Stimulated activated CD4-positive, alpha-beta T cell treated with anti-CD3 and anti-CD28 coated beads, Interleukin-15, amount 100 ng/mL, for 1 hour (primary cell): ENCODE measurements around the gene AKT2.
"Not testable (repeated sequence)": the region's sequence is repeated elsewhere in the genome, so short reads cannot be mapped to it uniquely, and the experiment has no call there.

ENCODE experiments used
- DNase-seq, 2 donors: peaks; one replicate each; pipeline ENCODE4 v3.0.0-alpha.2; 2020; ENCODE audit warnings: low read depth in 1 of 2, low spot score in 1 of 2

Gene AKT2

DNA sequence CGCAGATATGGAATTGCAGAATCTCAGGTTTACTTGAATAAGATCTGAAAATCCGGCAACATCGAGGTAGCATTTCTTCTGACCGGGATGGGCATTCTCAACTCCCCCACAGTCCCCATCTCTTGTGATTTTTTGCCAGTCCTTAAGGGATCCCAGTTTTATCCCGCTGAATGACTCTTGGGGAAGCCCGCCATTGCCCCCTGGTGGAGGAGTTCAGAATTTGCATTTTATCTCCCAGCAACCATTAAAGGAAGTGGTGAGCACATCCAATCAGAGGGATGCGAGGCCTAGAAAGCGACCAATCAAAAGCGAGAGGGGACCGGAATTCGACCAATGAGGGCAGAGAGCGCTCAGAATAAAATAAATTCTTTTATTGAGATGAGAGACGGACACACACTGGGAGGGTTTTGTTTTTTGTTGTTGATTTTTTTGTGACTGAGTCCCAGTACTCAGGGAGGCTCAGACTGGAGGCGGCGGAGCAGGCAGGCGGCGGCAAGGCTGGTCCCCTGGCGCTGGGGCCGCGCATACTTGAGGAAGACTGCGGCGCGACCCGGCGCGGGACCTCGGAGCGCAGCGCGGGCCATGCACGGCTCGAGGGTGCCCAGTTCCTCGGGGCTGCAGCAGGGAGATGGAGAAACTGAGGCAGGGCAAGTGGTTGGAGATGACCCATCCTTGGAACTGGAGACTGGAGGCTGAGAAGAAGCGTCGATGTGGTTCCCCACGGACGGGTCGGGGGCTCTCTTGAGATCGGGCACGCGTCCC is 63.1 kb downstream of the AKT2 start:
- peak; percentile 49 for DNase-seq

DNA sequence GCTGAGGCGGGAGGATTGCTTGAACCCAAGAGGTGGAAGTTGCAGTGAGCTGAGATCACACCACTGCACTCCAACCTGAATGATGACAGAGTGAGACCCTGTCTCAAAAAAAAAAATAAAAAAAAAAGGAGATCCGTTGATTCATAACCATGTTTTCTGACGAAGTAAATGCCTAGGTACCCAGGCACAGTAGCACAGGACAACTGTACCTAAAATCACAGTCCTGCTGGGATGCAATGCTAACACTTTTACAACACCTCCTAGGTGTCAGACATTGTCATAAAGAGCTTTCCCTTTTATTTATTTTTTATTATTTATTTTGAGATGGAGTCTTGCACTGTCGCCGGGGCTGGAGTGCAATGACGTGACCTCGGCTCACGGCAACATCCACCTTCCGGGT is 64.5 kb downstream of the AKT2 start:
- DNase-seq: no peak

DNA sequence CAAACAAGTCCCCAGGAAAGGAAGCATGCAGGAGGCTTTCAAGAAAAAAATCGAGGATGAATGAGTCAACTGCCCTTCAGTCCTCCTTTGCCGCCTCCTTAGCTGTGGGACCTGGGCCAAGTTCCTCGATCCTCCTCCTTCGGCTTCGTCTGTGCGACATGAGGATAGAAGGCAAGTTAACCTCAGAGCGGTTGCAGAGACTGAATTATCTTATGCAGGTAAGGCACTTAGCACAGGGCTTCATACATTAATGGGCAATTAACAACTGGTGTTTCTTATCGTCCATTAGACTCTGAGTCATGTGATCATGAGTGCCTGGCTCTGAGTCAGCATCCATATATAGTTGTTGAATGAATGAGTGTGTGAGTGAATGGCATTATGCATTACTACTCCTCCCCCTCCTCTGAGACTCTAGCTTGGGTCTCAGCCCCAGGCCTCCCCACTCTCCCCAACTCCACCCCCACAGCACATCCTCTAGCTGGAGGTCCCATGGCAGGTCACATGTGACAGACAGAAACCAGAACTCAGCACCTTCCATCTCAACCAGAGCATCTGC is 65.3 kb downstream of the AKT2 start:
- DNase-seq: no peak

DNA sequence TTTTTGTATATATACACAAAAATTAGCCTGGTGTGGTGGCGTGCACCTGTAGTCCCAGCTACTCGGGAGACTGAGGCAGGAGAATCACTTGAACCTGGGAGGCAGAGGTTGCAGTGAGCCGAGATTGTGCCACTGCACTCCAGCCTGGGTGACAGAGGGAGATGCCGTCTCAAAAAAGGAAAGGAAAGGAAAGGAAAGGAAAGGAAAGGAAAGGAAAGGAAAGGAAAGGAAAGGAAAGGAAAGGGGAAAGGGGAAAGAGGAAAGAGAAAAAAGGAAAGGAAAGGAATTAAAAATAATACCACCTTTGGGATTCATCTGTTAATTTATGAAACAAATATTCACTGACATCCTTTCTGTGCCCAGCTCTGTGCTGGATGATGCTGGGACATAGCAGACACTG is 66.1 kb downstream of the AKT2 start:
- DNase-seq: not testable (repeated sequence)

DNA sequence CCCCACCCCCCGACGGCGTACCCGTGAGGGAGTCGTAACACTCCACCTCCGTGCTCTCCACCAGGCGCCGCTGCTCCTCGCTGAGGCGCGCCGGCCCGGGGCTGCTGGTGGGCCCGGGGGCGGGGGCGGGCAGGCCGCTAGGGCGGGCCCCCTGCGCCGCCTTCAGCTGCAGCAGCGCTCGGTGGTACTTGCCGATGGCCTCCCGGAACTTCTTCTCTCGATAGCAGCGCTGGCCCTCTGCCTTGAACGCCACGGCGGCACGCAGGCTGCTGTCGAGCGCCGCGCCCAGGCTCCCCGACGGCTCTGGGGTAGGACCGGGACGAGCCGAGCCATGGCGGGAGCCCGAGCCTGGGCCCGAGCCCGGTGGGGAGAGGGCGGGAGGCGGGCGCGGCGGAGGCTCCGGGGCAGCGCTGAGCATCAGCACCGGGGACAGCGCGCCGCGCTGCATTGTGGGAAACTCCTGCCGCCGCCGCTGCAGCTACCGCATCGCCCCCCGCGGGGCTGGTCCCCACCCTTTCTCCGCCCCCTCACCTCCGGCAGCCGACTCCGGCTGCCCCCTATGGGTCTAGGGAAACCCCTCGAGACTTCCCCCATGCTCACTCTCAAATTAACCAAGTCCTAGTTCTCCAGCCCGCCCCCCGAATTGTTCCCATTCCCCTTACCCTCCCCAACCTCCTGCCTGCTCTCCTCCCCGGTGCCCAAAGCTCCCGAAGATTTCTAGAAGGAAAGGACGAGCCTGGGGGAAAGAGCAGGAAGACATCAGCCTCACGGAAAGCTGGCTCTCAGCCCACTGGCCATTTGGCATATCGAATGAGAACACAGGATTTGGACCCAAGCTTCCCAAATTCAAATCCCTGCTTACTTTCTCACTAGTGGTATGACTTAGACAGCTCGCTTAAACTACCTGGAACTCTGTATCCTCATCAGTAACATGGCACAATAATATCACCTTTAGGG is 66.9 kb downstream of the AKT2 start, which contains the start of gene TTC9B:
TTC9B (minus strand) TSS at position 451 of the 957 bp plus-strand sequence; CDS start at position 448, 3 bp downstream.
- peak in 1 of 2 donors; percentile 35 for DNase-seq

DNA sequence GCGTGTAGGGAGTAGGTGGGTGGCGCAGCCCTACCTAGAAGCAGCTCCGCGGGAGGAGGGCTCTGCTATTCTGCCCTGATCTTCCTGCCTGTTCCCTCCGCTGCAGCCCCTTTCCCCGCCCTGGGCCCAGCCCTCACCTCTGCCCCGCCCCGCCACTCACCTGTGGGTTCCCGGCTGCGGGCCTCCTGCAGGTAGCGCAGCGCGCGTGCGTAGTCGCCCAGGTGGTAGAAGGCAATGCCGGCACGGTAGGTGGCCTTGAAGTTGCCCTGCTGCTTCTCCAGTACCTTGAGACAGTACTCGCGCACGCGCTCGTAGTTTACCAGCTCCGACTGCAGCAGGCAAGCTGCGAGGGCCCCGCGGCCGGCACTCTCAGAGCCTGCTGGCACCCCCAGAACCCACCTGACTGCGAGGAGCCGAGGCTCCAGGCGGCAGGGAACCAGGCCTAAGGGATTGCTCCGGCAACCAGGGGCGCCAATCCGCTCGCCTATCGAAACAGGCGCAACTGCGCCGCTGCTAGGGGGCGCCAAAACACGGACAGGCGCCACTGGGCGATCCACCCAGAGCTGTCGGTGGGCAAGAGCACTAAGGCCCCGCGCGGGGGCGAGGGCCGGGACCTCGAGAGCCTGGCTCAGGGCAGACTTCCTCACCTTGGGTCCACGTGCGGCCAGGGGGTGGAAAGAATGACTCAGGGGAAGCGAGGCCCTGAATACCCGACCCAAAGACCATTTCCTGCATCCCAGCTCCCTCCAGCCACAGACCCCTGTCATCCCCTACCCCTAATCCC is 67.9 kb downstream of the AKT2 start:
- DNase-seq: no peak

DNA sequence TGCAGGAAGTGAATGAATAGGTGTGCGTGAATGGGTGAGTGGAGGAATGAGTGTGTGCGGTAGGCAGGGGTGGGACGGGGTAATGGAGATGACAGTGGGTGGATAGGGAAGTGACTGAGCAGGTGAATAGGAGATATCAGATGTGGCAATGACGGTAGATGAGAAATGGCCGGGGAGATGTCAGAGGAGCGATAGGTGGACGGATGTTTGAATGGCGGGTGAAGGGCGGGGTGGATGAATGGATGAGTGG is 68.4 kb downstream of the AKT2 start:
- DNase-seq: no peak

DNA sequence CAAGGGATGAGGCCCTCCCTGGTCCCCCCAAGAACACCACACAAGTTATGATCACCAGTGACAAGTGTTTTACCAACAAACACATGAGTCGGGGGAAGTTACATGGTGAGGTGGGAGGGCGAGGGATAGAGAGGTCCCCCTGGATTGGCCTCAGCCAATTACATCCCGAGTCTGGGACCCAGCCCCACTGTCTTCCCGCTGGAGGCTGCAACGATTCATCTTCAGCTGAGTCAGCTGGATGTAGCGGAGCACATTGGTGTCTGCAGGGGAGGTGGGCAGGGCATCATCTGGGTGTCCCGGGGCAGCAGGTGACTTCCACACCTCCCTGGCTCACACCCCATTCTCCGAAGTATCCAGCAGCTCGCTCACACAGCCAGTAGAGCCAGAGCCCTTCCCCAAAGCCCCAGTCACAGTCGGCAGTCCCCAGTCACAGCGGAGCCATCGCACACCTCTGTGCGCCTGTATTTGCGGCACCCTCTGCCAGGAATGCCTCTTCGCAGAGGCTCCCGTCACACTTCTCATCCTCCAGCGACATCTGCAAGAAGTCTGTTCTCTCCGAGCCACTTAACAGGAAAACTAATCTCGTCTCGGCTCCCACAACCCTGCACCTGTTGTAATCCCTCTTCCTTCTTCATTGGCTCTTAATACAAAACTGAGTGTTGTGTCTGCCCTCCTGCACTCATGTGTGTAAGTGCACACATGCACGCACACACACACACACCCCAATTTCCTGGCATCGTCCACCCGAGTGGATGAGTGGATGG is 69.0 kb downstream of the AKT2 start:
- DNase-seq: no peak

DNA sequence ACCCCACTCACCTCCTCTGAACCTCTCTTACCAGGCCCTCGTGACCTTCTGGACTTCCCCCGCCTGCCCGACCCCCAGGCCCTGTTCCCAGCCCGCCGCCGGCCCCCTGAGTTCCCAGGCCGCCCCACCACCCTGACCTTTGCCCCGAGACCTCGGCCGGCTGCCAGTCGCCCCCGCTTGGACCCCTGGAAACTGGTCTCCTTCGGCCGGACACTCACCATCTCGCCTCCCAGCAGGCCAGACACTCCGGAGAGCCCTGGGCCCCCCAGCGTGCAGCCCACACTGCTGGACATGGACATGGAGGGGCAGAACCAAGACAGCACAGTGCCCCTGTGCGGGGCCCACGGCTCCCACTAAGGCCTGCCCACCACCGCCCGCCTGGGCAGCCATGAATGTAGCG is 70.2 kb downstream of the AKT2 start:
- no peak for DNase-seq

DNA sequence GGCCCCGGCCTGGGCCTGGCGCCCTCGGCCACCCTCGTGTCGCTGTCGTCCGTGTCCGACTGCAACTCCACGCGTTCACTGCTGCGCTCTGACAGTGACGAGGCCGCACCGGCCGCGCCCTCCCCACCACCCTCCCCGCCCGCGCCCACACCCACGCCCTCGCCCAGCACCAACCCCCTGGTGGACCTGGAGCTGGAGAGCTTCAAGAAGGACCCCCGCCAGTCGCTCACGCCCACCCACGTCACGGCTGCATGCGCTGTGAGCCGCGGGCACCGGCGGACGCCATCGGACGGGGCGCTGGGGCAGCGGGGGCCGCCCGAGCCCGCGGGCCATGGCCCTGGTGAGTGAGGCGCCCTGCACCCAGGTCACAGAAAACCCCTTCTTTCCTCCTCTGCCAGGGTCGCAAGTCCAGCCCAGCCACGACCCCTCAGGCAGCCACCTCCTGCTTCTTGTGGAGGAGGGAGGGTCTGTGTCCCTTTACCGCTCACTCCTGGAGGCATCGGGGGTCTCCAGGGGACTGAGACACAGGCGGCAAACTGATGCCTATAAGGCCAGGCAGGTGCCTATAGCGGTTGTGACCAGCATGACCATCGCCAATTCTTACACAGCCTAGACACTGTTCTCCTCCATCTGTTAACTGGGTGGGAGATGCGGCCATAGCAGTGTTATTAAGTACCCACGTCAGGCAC is 71.1 kb downstream of the AKT2 start:
- no peak for DNase-seq

DNA sequence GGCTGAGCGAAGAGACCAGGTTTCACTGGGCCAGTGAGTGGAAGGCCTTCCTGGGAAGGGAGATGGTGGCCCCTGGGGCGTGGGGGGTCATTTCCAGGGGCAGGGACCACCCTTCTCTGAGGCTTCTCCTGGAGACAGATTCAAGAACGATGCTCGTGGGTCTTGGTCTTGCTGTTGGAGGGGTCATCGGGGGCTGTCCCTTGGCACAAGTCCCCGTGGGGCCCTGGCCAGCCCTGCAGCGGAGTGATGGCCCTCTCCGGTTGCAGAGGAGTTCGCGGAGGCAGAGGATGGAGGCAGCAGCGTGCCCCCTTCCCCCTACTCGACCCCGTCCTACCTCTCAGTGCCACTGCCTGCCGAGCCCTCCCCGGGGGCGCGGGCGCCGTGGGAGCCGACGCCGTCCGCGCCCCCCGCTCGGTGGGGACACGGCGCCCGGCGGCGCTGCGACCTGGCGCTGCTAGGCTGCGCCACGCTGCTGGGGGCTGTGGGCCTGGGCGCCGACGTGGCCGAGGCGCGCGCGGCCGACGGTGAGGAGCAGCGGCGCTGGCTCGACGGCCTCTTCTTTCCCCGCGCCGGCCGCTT is 71.8 kb downstream of the AKT2 start:
- no peak for DNase-seq

DNA sequence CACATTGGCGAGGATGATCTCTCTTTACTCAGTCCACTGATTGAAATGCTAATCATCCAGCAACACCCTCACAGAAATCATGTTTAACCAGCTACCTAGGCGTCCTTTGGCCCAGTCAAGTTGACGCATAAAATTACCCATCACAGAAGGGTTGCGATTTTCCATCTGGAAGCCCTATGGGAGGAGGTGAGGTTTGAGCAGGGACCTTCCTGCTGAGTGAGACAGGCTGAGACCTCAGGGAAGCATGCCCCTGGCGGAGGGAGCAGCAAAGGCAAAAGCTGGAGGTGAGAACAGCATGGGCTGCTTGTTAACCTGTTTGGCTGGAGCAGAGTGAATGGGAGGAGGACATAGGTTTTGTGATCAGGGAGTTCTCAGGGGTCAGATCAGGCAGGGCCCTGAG is 74.3 kb downstream of the AKT2 start:
- no peak for DNase-seq

DNA sequence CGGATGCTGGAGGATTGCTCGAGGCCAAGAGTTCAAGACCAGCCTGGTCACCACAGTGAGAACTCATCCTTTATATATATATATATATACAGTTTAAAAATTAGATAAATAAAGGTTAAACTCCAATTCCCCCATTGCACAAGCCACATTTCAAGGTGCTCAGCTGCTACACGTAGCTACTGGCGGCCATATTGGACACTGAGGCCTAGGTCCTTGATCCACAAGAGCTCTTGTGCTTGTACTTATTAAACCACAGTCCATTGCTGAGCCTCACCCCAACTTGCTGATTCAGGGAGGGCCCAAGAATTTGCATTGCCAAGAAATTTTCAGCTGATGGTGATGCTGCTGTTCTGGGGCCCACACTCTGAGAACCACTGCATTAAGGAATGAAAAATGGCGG is 76.5 kb downstream of the AKT2 start:
- DNase-seq: no peak

DNA sequence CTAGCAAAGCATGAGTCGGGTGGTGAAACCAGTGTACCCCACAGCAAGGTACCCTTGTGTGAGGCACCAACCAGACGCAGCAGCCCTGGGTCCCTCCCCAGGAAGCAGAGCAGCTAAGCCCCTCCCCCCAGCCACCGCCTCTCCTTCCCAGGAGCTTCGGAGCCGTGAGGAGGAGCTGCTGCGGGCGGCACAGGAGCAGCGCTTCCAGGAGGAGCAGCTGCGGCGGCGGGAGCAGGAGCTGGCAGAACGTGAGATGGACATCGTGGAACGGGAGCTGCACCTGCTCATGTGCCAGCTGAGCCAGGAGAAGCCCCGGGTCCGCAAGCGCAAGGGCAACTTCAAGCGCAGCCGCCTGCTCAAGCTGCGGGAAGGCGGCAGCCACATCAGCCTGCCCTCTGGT is 79.4 kb downstream of the AKT2 start:
- no peak for DNase-seq

DNA sequence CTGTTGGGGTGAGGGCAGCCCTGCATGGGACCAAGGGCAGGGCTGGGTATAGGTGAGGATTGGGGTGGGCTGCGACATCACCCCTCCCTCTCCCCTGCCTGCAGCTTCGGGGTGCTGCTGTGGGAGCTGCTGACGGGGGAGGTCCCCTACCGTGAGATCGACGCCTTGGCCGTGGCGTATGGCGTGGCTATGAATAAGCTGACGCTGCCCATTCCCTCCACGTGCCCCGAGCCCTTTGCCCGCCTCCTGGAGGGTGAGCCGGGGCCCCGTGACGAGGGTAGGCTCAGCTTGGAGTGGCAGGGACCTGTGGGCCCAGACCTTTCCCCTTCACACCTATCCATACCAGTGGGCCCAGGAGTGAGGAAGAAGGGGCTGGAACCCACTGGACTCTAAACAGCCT is 80.8 kb downstream of the AKT2 start:
- DNase-seq: no peak

DNA sequence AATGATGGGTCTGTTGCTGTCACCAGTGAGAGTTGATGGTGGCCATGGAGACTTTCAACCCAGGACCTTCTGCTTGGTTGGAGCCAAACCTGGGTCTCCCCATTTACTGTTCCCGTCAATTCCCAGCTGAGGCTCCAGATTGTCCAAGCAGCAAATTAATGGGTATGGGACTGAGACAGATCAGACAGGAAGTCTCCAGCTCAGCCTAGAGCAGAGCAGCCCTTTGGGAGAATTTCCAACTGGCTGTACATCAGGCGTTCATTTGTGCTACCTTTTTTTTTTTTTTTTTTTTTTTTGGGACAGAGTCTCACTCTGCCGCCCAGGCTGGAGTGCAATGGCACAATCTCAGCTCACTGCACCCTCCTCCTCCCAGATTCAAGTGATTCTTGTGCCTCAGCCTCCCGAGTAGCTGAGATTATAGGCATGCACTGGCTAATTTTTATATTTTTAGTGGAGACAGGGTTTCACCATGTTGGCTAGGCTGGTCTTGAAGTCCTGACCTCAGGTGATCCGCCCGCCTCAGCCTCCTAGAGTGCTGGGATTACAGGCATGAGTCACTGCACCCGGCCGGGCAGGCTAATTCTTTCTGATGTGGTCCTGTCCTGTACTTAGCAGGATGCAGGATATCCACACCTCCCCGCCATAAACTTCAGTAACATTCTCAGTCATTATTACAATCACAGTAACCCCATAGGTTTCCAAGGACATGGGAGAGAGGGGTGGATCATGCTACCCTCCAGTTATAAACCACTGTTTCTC is 84.6 kb downstream of the AKT2 start:
- DNase-seq: no peak

DNA sequence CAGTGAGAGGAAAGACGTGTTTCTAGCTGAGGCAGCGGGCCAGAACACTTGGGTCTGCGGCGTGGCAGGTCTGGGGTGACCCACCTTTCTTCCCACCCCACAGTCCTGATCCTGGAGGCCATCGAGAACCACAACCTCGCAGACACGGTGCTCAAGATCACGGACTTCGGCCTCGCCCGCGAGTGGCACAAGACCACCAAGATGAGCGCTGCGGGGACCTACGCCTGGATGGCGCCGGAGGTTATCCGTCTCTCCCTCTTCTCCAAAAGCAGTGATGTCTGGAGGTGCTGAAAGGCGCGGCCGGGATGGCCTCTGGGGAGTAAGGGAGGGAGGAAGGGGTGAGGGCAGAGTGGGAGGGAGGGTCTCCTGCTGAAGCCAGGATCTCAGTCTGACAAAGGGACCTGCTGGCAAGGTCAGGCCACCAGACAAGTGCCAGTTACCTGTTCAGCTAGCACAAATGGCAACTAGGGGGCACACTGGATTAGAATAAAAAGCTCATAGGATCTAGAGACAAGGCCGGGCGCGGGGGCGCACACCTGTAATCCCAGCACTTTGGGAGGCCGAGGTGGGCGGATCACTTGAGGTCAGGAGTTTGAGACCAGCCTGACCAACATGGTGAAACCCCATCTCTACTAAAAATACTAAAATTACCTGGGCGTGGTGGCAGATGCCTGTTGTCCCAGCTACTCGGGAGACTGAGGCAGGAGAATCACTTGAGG is 86.7 kb downstream of the AKT2 start:
- no peak for DNase-seq

DNA sequence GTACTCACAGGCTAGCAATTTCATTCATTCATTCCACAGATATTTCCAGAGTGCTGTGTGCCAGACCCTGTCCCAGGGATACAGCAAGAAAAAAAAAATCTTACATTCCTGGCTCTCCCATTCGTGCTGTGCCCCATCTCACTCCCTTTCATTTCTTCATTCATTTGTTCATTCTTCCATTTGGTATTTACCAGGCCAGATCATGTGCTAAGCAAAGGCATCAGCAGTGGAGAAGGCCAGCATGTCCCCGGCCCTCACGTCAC is 91.6 kb downstream of the AKT2 start:
- DNase-seq: no peak
